Kidney capillary endothelial cell (primary cell): Measurements from ENCODE around the gene PLCB1.

Experiments
- DNase-seq: peaks from one replicate; pipeline ENCODE4 v3.0.0-alpha.2; 2018; ENCODE audit warnings: low spot score

The PLCB1 gene

DNA sequence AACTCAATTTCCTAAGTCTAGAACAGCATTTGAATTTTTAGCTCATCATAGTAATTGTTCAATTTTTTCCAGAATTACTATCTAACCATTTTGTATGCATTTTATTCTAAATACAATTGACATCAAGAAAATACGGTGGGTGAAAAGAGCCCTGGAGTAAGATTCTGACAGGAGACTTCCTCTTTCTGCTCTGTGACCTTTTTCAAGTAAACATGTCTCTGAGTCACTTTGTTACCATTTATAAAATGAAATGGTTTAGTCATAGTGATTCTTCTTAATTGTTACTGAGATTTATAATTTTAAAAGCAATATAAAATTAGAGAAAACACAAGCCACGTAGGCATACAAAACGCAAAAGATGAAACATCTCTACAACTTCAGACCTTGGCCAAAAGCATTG is 80.2 kb downstream of the PLCB1 start:
- DNase-seq: peak; percentile 39

DNA sequence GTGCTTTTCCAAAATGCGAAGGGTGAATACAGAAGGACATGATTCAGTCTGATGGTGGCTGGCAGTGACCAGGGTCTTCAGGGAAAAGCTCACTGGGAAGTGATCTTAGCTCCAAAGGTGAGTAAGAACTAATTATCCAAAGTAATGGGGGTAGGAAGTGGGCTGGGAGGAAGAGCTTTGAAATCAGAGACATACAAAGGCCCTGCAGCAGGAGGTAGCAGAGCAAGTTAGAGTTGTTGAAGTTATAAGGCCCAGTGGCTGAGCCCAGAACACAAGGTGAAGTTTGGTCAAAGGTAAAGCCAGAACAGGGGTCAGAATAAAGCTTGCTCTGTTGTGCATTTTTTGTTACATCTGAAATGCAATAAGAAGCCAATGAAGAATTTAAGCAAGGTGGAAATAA is 81.2 kb downstream of the PLCB1 start:
- no peak for DNase-seq

DNA sequence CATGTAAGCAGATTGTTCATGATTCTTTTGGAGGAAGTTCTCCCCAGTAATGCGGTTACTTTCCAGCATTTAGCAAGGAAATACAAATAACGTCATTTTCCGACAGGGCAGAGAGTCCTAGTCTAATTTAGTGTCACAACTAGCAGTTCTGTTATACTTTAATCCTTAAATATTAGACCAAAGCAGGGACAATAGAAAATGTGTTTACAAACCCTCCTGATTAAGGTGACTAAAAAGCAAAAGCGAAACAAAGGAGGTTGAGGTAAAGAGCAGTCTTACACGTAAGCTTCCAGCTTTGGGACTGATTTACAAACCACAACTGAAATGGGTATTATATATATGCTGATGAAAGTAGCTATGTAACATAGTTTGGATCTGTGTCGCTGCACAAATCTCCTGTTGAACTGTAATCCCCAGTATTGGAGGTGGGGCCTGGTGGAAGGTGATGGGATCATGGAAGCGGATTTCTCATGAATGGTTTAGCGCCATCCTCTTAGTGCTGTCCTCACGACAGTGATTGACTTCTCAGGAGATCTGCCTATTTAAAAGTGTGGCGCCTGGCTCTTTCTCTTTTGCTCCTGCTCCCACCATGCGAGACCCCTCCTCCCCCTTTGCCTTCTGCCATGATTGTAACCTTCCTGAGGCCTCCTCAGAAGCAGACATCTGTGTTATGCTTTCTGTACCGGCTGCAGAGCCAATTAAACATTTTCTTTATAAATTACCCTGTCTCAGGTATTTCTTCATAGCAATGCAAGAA is 81.9 kb downstream of the PLCB1 start:
- DNase-seq: peak; percentile 33

DNA sequence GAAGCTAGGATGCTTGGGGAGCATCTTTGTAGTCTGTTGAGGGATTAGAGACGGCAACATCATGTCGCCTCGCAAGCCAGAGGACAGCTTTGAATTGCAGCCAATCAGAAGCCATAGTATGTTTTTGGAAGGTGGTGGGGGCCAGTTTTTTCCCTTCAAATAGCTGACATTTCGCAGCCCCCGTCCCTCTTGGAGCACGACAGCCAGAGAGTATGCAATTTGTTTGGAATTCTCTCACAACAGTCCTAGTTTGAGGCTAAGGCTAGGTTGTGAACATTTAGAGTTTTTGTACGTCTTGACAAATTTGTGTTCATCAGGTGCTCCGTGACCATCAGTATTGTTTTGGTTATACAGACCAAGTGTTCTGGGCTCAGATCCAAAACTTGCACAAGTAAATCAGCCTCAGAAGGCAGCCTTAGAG is 83.3 kb downstream of the PLCB1 start:
- no peak for DNase-seq

DNA sequence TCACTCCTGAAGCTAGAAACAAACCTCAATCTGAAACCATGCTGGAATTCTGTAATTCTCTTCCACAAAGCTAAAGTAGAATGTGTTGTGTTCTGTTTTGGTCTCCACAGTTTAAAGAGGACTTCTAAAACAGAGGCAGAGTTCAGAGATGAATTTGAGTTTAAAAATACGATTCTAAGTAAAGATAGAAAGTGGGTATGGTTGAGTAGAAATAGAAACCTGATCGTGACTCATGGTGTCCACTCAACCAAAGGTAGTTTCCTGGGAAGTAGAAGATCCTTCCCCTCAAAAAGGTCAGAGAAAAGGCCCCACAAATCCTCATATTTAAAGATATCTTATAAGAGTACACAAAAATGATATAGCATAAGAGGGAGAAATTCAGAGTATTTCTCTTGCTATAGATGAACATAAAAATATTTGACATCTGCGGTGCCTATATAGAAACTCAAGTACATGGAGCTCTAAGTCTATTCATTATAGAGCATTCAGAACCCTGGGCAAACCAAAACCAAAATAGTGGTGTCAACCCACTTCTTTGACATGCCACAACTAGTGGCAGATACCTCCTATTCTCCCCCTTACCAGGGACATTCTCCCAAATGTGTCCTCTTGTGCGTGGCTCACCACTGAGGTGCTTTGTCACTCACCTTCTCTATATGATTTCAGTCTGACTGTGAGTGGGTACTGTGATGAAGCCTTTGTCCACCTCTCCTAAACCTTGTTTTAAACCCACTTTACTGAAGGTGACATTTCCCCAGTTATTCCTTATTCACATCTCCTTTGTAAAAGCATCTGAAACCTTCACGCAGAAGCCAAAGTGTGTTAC is 84.5 kb downstream of the PLCB1 start:
- DNase-seq: no peak

DNA sequence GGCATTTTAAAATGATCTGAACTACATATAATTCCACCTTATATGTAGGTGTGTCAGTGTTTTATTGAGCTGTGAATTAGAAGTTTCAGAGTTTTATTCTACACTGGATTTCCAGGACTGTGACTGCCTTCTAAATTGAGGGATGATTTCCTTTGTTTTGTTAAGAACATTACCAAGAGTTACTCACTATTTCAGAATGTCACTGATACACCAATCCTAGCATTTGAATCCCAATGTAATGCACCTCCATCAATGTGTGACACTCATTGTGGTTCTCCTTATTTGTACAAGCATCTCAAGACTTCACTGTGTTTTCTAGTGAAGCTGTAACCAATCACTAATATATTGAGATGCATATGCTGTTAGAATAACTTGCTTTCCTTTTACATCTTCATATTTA is 86.8 kb downstream of the PLCB1 start:
- no peak for DNase-seq

DNA sequence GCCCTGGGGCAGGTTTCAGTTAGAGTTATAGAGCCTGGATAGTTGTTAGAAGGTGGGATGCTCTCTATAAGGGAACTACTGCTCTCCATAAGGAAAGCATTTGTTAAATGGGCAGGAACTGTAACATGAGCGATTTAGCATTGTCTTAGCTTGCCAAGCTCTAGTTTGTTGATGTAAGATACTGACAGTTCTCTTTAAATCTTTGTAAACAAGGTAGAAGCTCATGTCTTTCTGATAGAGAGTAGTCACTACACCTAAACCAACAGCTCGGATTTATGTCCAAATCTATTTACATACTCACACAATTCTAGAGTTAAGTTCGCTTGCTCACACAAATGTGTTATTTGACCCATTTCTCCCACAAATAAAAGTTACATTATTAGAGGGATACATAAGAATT is 87.3 kb downstream of the PLCB1 start:
- DNase-seq: no peak

DNA sequence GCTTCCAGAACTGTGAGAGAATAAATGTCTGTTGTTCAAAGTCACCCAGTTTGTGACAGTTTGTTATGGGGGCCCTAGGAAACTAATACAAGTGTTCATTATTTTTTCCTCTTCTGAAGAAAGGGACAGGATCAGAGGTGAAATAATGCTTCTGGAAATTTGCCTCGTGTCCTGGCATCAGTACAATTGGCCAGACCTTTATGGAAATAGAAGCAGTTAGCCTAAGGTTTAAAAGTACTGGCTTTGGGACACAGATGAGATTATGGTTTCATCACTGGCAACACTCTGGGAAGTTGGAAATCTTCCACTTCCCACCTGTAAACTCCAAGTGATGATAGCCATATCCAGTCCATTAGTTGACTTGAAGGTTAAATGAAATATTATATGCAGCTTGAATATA is 88.7 kb downstream of the PLCB1 start:
- DNase-seq: no peak

DNA sequence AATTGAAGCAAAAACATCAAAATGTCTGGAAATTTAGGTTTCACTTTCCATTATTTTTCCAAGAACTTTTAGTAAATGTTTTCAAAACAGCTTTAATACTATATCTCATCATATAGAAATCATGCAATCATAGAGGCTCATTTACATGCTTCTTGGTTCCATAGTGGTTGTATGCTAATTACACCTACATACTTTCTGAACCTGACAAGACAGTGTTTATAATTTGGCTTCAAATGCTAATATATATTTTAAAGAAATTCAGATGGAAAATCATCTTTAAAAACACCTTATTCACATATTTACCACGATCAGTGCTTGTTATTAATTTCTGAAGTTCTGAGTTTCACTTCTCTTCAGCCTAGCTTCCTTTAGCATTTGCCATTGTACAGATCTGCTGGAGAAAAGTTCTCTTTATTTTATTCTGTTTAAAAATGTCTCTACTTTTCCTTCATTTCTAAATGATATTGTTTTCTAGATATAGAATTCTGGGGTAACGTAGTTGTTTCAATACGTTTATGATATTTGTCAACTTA is 89.9 kb downstream of the PLCB1 start:
- DNase-seq: no peak

DNA sequence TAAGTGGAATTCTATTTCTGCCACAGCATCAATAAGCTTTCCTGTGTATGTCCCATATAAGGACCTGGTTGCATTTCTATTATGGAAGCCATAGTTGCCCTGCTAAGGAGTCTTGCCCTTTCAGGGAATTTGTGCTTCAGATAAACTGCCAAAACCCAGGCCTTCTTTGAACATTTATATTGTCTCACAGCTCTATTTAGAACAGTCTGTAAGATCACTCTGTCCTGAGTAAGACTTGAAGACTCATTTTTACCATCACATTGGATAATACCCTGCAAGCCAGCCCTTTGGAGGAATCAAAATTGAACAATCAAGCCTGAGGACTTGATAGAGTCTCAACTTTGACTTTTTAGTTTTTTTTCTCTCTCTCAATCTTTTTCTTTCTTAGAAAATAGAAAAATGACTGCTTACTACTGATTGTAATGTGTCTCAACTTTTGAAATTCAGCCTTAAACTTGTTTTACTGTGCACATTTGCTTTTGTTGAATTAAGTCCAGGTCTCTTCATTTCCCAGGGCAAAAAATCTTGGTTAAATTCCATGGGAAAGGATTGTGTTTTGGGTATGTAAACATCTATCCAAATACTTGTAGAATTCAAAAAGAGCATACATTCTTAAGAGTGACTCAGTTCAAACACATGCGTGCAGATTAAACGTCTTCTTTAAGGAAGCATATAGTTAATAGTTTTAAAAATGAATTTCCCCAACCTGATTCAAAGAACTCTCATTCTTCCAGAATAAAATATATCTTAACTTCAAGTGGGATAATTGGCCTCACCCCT is 91.2 kb downstream of the PLCB1 start:
- no peak for DNase-seq

DNA sequence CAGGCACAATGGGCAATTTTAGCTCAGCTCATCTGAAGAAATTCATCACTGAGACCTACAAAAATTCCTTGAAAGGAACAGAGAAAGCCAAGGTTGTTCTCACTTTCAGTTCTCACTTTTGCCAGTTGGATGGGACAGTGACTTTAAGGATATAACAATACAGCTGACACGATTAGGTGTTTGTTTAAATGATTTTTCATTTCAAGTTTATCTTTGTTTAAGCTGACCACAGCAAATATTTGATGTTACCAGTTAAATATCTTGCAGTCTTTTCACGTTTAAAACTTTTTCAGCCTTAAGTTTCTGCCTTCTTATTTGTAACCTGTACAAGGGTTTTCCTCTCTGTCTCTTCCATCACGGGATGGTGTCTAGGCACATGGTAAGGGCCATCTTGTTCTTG is 93.6 kb downstream of the PLCB1 start:
- no peak for DNase-seq

DNA sequence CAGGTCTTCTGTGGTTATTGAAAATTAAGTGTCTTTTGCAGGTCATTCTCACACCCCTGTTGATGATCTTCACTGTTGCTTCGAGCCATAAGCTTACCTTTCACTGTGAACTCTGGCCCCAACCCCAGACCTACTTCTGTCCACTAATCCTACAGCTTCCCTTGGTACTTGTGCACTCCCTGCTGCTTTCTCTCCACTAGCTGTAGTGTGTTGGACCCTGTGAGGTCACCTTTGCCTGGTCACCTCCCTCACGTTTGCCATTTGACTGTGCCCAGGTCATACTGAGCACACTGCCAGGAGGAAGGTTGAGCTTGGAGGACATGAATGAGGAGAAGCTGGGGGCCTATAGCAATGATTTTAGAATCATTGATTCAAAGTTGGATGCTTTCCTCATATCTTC is 94.0 kb downstream of the PLCB1 start:
- DNase-seq: no peak

DNA sequence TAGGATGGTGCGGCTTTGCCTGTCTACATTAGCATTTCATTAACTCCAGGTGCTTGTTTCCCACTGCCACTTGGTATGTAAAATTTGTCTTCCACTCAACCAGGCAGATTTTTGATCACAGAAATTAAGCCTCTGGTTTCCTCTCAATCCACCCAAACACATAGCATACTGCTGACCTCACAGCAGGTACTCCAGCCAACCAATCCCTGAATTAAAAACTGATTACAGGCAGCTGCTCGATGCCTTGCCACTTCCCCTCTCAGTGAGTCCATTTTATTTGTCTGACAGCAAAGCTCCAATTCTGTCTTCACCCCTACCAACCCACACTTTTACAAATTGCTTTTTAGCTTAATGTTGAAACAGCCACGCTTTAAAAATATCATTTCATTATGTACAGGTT is 95.2 kb downstream of the PLCB1 start:
- no peak for DNase-seq

DNA sequence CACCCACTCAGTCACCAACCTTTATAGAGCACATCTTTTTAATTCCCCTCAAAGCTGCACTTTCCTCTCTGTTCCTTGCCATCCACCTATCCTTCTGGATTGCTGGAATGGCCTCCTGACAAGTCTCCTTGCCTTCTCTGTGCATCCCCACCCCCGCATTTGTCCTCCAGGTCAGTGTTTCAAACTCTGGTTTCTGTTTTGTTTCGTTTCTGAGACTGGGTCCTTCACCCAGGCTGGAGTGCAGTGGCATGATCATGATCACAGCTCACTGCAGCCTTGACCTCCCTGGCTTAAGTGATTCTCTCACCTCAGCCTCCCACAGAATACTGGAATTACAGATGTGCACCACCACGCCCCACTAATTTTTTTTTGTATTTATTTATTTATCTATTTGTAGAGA is 96.2 kb downstream of the PLCB1 start:
- DNase-seq: no peak

DNA sequence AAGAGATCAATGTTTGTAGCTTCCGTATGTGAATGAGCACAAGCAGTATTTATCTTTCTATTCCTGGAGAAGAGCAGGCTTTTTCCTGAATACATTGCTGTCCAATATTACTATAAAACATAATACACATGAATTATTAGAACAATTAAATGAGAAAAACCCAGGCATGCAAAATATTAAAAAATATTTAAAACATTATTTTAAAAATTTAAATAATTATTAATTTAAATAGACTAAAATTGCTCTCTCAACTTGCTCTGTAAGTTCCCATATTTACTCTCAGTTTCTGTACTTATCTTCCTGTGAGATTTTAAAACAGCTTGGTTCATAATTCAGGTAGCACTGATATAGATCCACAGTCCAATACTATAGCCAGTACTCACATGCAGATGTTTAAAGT is 97.0 kb downstream of the PLCB1 start:
- no peak for DNase-seq

DNA sequence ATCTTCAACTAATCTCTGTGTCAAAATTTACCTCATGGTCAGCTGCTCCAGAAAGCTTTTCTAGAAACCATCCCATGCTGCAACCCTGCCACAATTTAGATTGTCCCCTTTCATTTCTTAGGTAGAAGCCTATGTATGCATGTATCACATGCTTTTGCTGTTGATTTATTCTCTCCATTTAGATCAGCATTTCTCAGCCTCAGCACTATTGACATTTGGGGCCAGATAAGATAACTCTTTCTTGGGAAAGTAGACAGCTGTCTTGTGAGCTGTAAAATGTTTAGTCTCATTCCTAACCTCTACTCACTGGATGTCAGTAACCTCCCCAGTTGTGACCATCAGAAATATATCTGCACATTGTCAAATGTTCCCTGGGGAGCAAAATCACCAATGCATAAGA is 99.0 kb downstream of the PLCB1 start:
- DNase-seq: no peak

DNA sequence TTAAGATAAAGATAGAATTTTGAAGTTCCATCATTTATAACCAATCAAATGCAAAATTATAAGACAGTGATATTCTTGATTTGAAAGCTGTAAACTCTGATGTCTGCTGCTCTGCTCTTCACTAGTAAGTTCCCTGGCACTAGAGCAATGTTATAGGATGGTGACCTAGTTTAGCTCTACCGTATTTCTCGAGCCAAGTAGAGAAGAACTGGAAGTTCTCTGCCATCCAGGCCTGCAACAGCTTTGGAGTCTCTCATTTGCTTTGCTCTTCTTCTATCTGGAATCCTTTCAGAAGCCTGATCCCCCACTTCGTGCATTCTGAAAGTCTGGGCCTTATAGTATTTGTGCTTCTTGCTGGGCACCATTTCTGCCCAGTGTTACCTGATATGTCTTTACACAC is 100.3 kb downstream of the PLCB1 start:
- DNase-seq: no peak

DNA sequence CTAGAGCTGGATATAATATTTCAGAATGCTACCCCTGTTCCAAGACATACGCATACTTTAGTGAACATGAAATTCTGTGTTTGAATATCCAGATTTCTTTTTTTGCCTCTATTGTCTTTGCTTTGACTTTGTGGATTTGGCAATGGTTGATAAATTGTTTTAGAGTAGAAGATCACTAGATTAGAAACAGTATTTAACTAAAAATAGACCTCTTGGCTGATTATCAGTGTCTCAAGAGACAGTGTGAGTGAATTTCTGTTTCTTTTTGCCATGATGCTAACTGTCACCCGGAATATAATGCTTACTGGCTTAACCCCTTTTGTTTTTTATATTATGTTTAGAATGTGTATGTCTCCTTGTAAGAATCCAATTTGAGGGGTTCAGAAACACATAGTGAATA is 102.5 kb downstream of the PLCB1 start:
- no peak for DNase-seq

DNA sequence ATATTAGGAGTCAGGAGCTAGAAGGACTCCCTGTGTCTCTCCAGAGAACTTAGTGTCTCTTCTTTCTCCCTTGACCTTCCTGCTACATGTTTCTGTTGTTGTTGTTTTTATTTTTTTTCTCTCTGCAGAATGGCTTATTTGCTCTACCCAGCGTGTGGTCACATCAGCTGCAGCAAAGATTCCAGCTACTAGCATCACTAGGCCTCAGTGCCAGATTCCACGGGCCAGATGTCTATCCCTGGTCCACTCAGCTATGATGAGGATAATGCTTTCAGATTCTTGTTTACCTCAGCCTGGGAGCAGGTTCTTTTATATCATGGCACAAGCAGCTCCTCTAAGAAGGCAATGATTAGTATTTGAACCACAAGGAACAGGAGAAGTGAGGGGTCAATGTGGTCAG is 110.0 kb downstream of the PLCB1 start:
- DNase-seq: no peak

DNA sequence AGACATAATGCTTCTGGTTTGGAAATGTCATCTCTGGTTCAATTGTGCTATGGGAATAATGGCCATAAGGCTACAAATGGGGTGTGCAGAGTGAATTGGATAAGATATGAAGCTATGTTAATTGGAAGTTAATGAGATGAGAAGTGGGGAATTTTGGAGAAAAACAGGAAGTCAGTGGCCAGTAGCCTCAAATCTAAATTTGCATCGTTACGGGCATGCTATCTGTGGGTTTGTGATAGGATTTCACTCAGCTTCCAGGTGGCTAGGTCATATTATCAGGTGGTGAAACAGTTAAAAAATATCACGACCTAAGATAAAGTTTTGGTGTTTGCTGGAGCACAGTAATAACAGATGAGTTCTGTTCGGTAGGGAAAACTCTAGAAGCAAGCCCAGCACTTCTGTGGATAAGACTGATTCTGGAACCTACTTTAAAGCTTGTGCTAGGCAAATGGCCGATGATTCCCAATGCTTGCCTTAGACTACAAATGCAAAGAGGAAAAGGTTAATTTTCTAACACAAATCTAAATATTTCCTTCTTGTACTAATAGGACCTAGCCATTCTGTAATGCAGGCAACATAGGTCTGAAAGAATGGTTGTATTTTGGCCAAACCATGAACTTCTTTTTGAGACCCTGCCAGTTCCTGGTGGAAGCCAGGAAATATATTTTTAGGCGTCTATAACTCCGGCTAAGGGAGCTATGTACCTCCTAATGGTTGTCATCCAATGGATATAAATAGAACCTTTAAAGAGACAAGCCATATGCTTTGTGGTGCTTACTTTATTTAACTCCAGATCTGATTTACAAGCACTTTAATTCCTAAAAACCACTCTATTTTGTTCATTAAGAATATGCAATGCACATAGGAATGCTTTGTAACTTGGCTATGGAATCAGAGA is 111.0 kb downstream of the PLCB1 start:
- no peak for DNase-seq

DNA sequence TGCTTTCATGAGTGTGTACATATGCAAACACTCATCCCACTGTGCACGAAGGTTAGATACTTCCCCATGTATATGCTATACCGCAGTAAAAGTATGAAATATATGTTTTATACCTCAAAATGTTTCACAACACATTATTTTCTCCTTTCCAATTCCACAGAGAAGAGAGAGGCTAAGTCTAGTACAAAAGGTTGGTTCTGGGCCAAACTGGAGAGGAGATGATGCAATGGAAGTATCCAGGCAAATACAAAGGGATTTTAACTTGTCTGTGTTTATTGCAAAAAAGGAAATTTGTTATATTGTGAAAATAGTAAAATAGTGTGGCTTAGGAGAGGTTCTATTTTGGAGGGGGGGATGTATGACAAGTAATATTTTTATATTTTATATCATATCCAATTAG is 112.6 kb downstream of the PLCB1 start:
- DNase-seq: peak; percentile 39

DNA sequence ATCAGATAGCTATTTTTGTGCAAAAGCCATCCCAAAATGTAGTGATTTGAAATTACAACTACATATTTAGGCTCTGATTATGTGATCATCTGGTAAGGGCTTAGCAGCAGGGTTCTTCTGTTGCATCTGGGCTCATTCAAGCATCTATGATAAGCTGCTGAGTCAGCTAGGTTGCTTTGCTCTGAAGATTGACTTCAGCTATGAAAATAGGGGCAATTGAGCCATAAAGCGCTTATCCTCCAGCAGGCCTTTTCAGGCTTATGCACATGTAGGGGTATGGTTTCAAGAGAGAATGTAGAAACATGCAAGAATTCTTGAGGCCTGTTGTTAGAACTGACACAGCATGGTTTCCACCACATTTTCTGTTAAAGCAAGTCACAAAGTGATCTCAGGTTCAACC is 114.1 kb downstream of the PLCB1 start:
- no peak for DNase-seq
